ENCODE data around the gene MEX3D. TPM values are rescaled to one million over a fixed set of nuclear protein-coding genes. Genes with fewer than 3 reads are reported as not detected.

Gene MEX3D
- total RNA-seq, 1 donor from 2014 or later, result 21.4 TPM

- peaks cover 0 to 4% (median 2%) of the 10 kb centered on the region in 3 donors for H3K4me1 ChIP-seq (ENCODE audit: control insufficient read depth in 3 of 3, insufficient read depth in 3 of 3, low read length in 3 of 3)
- no peak overlapping the region for H3K4me3 ChIP-seq (ENCODE audit: low read length in 3 of 3)
- no peaks in the 10 kb centered on the region for H3K9me3 ChIP-seq (ENCODE audit: control insufficient read depth in 3 of 3, low read length in 3 of 3)
- H3K27me3 ChIP-seq (ENCODE audit: control insufficient read depth in 3 of 3, insufficient read depth in 3 of 3, low read length in 3 of 3), result peaks cover 0 to 11% (median 7%) of the 10 kb centered on the region in 3 donors
- no peak overlapping the region for H3K9ac ChIP-seq (ENCODE audit: low read depth in 1 of 3, low read length in 3 of 3)
- no peaks in the 10 kb centered on the region for H3K36me3 ChIP-seq (ENCODE audit: control insufficient read depth in 3 of 3, insufficient read depth in 3 of 3, low read length in 3 of 3)
- no peak overlapping the region for H3K27ac ChIP-seq (ENCODE audit: low read depth, low read length)
Measured at GRCh38 chr19:1563251-1563650, 4.9 kb downstream of the MEX3D start.

DNA sequence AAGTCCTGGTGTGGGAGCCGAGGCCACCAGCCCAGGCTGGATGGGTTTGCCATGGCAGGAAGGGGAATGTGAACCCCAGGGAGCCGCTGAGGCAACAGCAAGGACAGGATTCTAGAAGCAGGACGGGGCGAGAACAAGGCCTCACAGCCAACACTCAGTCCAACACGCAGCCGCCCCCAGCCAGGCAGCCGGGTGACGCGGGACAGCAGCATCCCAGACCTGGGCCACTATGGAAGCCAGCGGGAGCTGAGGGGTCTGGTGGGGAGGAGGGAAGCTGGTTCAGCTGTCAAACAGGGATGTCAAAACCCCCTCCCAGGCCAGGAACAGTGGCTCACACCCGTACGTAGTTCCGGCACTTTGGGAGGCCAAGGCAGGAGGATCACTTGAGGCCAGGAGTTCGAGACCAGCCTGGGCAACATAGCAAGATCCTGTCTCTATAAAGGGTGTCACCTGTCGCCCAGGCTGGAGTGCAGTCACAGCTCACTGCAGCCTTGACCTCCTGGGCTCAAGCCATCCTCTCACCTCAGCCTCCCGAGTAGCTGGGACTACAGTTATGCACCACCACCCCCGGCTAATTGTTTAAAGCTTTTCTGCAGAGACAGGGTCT, 6.8 kb downstream of the MEX3D start:
- Histone ChIP-seq H3K4me3 (ENCODE audit: low read length in 3 of 3) (no peak overlapping the region), H3K4me1 (ENCODE audit: control insufficient read depth in 3 of 3, insufficient read depth in 3 of 3, low read length in 3 of 3) (peaks cover 0 to 4% (median 2%) of the 10 kb centered on the region in 3 donors), H3K9ac (ENCODE audit: low read depth in 1 of 3, low read length in 3 of 3) (no peak overlapping the region), H3K36me3 (ENCODE audit: control insufficient read depth in 3 of 3, insufficient read depth in 3 of 3, low read length in 3 of 3) (no peaks in the 10 kb centered on the region), H3K27ac (ENCODE audit: low read depth, low read length) (no peak overlapping the region), H3K9me3 (ENCODE audit: control insufficient read depth in 3 of 3, low read length in 3 of 3) (no peaks in the 10 kb centered on the region), H3K27me3 (ENCODE audit: control insufficient read depth in 3 of 3, insufficient read depth in 3 of 3, low read length in 3 of 3) (peaks cover 0 to 11% (median 7%) of the 10 kb centered on the region in 3 donors)

DNA sequence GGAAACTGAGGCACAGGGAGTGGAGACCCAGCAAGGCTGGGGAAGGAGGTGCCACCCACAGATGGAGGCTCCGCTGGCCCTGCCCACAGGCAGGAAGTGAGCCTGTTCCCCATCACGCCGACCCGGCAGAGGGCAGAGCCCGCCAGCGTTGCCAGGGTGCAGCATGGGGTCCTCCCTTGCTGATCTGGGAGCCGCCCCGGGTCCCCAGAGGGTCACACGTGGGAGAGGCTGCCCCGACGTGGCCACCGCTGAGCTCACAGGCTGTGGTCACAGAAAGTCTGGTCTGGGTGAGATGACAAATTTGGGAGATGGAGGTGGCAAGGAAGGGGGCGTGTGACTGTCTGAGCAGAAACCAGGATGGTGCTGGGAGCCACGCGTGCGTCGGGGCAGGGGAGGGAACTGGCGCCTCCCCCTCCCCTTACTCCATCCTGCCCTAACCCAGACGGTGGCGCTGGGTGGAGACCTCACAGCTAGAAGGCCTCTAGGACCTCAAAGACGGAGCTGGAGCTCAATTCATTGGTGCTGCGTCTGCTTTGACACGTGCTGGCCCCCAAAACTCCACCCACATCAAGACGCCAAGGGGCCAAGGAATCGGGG, 7.7 kb downstream of the MEX3D start:
- Histone ChIP-seq H3K9ac (ENCODE audit: low read depth in 1 of 3, low read length in 3 of 3) (no peak overlapping the region), H3K27ac (ENCODE audit: low read depth, low read length) (no peak overlapping the region), H3K4me3 (ENCODE audit: low read length in 3 of 3) (no peak overlapping the region), H3K9me3 (ENCODE audit: control insufficient read depth in 3 of 3, low read length in 3 of 3) (no peaks in the 10 kb centered on the region), H3K27me3 (ENCODE audit: control insufficient read depth in 3 of 3, insufficient read depth in 3 of 3, low read length in 3 of 3) (peaks cover 0 to 2% (median 0%) of the 10 kb centered on the region in 3 donors), H3K36me3 (ENCODE audit: control insufficient read depth in 3 of 3, insufficient read depth in 3 of 3, low read length in 3 of 3) (no peaks in the 10 kb centered on the region), H3K4me1 (ENCODE audit: control insufficient read depth in 3 of 3, insufficient read depth in 3 of 3, low read length in 3 of 3) (no peaks in the 10 kb centered on the region)

- H3K9ac ChIP-seq (ENCODE audit: low read depth in 1 of 3, low read length in 3 of 3), result no peak overlapping the region
Measured at GRCh38 chr19:1558552-1558951, 9.6 kb downstream of the MEX3D start.

DNA sequence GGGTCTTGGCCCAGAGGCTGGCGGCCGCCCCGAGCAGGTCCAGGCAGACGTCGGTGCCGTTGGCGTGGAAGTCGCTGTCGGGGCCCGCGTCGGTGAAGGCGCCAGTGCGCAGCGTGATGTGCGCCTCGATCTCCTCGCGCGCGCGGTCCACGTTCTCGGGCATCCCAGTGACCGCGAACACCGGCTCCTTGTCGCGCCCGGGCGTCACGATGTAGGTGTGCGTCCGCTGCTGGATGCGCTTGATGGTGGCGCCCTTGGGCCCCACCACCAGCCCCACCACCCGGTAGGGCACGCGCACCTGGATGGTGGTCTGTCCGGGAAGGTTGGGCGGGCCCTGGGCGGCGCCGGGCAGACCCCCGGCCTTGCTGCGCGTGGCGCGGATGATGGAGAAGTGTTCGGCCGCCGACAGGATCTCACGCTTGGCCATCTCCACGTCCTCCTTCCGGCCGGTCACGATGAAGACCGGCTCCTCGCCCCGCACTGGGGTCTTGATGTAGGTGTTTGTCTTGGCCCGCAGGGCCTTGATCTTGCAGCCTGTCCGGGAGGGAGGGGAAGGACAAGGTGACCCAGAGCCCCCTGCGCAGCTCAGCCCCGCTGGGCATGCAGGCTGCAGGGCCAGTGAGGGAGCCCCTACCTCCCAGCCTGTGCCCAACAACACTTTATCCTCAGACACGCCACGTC, 11.6 kb downstream of the MEX3D start:
- no peaks in the 10 kb centered on the region for H3K36me3 ChIP-seq (ENCODE audit: control insufficient read depth in 3 of 3, insufficient read depth in 3 of 3, low read length in 3 of 3)
- no peak overlapping the region for H3K4me3 ChIP-seq (ENCODE audit: low read length in 3 of 3)
- no peak overlapping the region for H3K27ac ChIP-seq (ENCODE audit: low read depth, low read length)
- no peaks in the 10 kb centered on the region for H3K4me1 ChIP-seq (ENCODE audit: control insufficient read depth in 3 of 3, insufficient read depth in 3 of 3, low read length in 3 of 3)
- H3K9me3 ChIP-seq (ENCODE audit: control insufficient read depth in 3 of 3, low read length in 3 of 3), result no peaks in the 10 kb centered on the region
- H3K27me3 ChIP-seq (ENCODE audit: control insufficient read depth in 3 of 3, insufficient read depth in 3 of 3, low read length in 3 of 3), result no peaks in the 10 kb centered on the region
- no peak overlapping the region for H3K9ac ChIP-seq (ENCODE audit: low read depth in 1 of 3, low read length in 3 of 3)

More at GRCh38 chr19:1558552-1558951, 9.6 kb downstream of the MEX3D start:
- Histone ChIP-seq H3K4me3 (ENCODE audit: low read length in 3 of 3) (no peak overlapping the region), H3K27ac (ENCODE audit: low read depth, low read length) (no peak overlapping the region), H3K9me3 (ENCODE audit: control insufficient read depth in 3 of 3, low read length in 3 of 3) (no peaks in the 10 kb centered on the region), H3K4me1 (ENCODE audit: control insufficient read depth in 3 of 3, insufficient read depth in 3 of 3, low read length in 3 of 3) (no peaks in the 10 kb centered on the region), H3K36me3 (ENCODE audit: control insufficient read depth in 3 of 3, insufficient read depth in 3 of 3, low read length in 3 of 3) (no peaks in the 10 kb centered on the region), H3K27me3 (ENCODE audit: control insufficient read depth in 3 of 3, insufficient read depth in 3 of 3, low read length in 3 of 3) (no peaks in the 10 kb centered on the region)

DNA sequence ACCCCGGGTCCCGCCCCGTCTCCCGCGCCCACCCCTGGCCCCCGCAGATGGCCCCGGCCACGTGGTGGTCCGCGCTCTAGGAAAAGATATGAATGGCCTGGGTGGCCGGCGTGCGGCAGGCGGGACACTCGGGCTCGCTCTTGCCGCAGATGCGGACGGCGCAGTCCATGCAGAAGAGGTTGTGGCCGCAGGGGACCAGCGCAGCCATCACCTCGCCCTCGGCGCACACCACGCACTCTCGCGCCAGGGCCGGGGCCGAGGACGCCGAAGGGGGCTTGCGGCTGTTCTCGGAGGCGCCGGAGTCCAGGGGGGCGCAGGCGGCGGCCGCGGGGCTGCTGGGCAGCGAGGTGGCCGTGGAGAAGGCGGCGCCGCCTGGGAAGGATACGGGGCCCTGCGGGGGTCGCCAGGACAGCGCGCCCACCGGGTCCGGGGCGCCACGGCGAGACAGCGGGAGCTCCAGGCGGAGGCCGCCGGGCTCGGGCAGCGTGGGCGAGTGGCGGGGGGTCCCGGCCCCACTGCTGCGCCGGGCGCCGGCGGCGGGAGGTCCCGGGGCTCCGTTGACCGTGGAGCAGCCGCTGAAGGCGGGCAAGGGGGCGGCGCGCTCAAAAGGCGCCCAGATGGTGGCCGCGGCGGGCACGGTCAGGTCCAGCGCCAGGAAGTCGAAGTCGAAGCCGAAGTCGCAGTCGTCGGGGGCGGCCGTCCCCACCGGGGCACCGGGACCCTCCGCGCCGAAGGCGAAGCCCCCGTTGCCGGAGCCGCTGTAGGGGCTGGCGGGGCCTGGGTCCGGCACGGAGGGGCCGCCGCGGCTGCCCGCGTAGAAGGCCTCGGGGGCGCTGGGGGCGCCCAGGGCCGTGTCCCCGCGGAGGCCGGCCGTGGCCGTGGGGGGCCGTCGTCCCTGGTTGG, 12.4 kb downstream of the MEX3D start:
- no peak overlapping the region for H3K9ac ChIP-seq (ENCODE audit: low read depth in 1 of 3, low read length in 3 of 3)

DNA sequence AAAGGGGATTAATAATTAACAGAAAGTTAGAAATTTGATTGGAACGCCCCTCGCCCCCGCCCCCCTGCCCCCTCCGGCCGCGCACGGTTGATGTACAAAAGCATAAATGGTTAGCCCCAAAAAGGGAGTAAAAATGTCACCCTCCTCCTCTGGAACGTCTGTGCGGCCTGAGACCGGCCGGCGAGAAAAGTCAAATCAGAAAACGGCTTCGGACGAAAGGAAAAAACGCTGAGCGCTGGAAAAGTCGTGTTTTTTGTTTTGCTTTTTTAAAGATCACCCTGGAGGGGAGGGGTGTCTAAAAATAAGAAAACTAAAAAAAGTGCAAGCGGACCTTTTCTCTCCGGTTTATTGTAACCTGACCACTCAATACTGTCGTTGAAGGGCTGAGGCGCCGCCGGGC, 13.2 kb downstream of the MEX3D start:
- Histone ChIP-seq H3K27me3 (ENCODE audit: control insufficient read depth in 3 of 3, insufficient read depth in 3 of 3, low read length in 3 of 3) (peaks cover 0 to 8% (median 4%) of the 10 kb centered on the region in 3 donors), H3K9me3 (ENCODE audit: control insufficient read depth in 3 of 3, low read length in 3 of 3) (no peaks in the 10 kb centered on the region), H3K36me3 (ENCODE audit: control insufficient read depth in 3 of 3, insufficient read depth in 3 of 3, low read length in 3 of 3) (no peaks in the 10 kb centered on the region), H3K4me3 (ENCODE audit: low read length in 3 of 3) (no peak overlapping the region), H3K4me1 (ENCODE audit: control insufficient read depth in 3 of 3, insufficient read depth in 3 of 3, low read length in 3 of 3) (no peaks in the 10 kb centered on the region), H3K9ac (ENCODE audit: low read depth in 1 of 3, low read length in 3 of 3) (no peak overlapping the region), H3K27ac (ENCODE audit: low read depth, low read length) (no peak overlapping the region)

More for the DNA sequence above, 12.4 kb downstream of the MEX3D start:
- Histone ChIP-seq H3K27me3 (ENCODE audit: control insufficient read depth in 3 of 3, insufficient read depth in 3 of 3, low read length in 3 of 3) (peaks cover 0 to 4% (median 0%) of the 10 kb centered on the region in 3 donors), H3K4me1 (ENCODE audit: control insufficient read depth in 3 of 3, insufficient read depth in 3 of 3, low read length in 3 of 3) (no peaks in the 10 kb centered on the region), H3K27ac (ENCODE audit: low read depth, low read length) (no peak overlapping the region), H3K4me3 (ENCODE audit: low read length in 3 of 3) (no peak overlapping the region), H3K36me3 (ENCODE audit: control insufficient read depth in 3 of 3, insufficient read depth in 3 of 3, low read length in 3 of 3) (no peaks in the 10 kb centered on the region), H3K9me3 (ENCODE audit: control insufficient read depth in 3 of 3, low read length in 3 of 3) (no peaks in the 10 kb centered on the region)

DNA sequence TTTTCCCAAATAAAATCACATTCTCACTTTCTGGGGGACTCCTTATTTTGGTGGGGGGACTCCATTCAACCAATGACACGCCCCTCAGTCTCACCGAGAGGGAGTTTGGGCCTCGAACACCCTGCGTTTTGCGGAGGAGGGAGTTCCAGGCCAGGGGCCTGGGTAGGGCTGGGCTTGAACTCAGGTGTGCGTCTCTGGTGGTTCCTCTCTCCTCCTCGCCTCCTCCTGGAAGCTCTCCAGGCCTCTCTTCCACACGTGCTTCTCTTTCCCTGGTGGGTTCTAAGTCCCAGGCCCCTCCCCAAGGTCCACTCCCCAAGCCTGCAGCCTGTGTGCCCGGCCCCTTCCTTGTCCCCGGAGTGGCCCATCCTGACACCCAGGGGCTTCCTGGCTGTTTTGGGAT, 14.7 kb downstream of the MEX3D start:
- Histone ChIP-seq H3K27ac (ENCODE audit: low read depth, low read length) (no peak overlapping the region), H3K9me3 (ENCODE audit: control insufficient read depth in 3 of 3, low read length in 3 of 3) (no peaks in the 10 kb centered on the region), H3K4me1 (ENCODE audit: control insufficient read depth in 3 of 3, insufficient read depth in 3 of 3, low read length in 3 of 3) (no peaks in the 10 kb centered on the region)

GRCh38 chr19:1551068-1552040, 16.8 kb downstream of the MEX3D start:
- H3K4me1 ChIP-seq (ENCODE audit: control insufficient read depth in 3 of 3, insufficient read depth in 3 of 3, low read length in 3 of 3), result no peaks in the 10 kb centered on the region
- no peak overlapping the region for H3K9ac ChIP-seq (ENCODE audit: low read depth in 1 of 3, low read length in 3 of 3)

More for the DNA sequence above, 14.7 kb downstream of the MEX3D start:
- H3K9ac ChIP-seq (ENCODE audit: low read depth in 1 of 3, low read length in 3 of 3), result no peak overlapping the region
- no peaks in the 10 kb centered on the region for H3K36me3 ChIP-seq (ENCODE audit: control insufficient read depth in 3 of 3, insufficient read depth in 3 of 3, low read length in 3 of 3)
- H3K4me3 ChIP-seq (ENCODE audit: low read length in 3 of 3), result no peak overlapping the region
- peaks cover 0 to 8% (median 4%) of the 10 kb centered on the region in 3 donors for H3K27me3 ChIP-seq (ENCODE audit: control insufficient read depth in 3 of 3, insufficient read depth in 3 of 3, low read length in 3 of 3)

More at GRCh38 chr19:1551068-1552040, 16.8 kb downstream of the MEX3D start:
- Histone ChIP-seq H3K36me3 (ENCODE audit: control insufficient read depth in 3 of 3, insufficient read depth in 3 of 3, low read length in 3 of 3) (no peaks in the 10 kb centered on the region), H3K4me3 (ENCODE audit: low read length in 3 of 3) (no peak overlapping the region), H3K9me3 (ENCODE audit: control insufficient read depth in 3 of 3, low read length in 3 of 3) (no peaks in the 10 kb centered on the region), H3K27ac (ENCODE audit: low read depth, low read length) (no peak overlapping the region), H3K27me3 (ENCODE audit: control insufficient read depth in 3 of 3, insufficient read depth in 3 of 3, low read length in 3 of 3) (peaks cover 3 to 10% (median 4%) of the 10 kb centered on the region in 3 donors)
